Nephron progenitor cell (in vitro differentiated cells): ENCODE measurements around the gene AGXT.

Source experiments
- DNase-seq: peaks from one replicate; pipeline ENCODE4 v3.0.0; 2021
- H3K27ac Mint-ChIP-seq: 2 replicates; pipeline ENCODE4 v1.8.0; 2021; ENCODE audit warnings: mild to moderate bottlenecking, moderate library complexity, mixed read lengths
- H3K27me3 Mint-ChIP-seq: 2 replicates; pipeline ENCODE4 v1.8.0; 2021; ENCODE audit warnings: mild to moderate bottlenecking, low read depth, mixed read lengths; ENCODE audit not compliant: poor library complexity
- H3K36me3 Mint-ChIP-seq: 2 replicates; pipeline ENCODE4 v1.8.0; 2021; ENCODE audit warnings: low read depth, mixed read lengths
- H3K4me1 Mint-ChIP-seq: 2 replicates; pipeline ENCODE4 v1.8.0; 2021; ENCODE audit warnings: mixed read lengths
- H3K4me3 Mint-ChIP-seq: 2 replicates; pipeline ENCODE4 v1.8.0; 2021; ENCODE audit warnings: mild to moderate bottlenecking, moderate library complexity, mixed read lengths
- H3K9me3 Mint-ChIP-seq: 2 replicates; pipeline ENCODE4 v1.8.0; 2021; ENCODE audit warnings: mild to moderate bottlenecking, moderate library complexity, mixed read lengths
- TF ChIP-seq, protein P1 (sequence below): fragments of 200-600 bp; sonication (generic); IDR thresholded peaks from 2 replicates; pipeline ENCODE4 v1.5.0; 2021; ENCODE audit warnings: antibody characterized with exemption

The AGXT gene

DNA sequence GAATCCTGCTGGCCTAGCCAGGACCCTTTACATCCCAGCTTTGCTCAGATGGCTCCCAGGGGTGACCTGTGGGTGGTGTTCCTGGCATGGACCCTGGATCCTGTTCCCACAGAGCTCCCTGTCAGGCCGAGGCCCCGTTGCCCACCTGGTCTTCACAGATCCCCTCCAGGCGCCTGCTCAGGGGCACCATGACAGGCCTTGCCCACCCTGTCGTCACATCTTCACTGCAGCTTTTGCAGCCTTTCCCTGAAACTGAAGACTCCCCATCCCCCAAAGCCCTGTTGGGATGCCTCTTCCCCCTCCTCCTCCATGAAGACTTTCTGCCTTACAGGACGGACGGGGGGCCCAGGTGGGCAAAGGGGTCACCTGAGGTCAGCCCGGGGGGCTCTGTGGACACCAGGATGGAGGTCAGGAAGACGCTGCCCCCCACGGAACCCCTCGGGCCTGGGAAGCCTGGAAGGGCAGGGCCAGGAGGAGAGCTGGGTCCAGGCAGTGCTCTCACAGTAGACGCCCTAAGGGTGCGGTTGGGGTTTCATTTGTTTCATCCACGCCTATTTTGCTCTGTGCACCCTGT is 35.6 kb upstream of the AGXT start:
- Mint-ChIP-seq H3K9me3 (no peaks in the 10 kb centered on the region), H3K4me1 (no peaks in the 10 kb centered on the region), H3K27me3 (peaks cover 71% of the 10 kb centered on the region), H3K36me3 (no peaks in the 10 kb centered on the region), H3K27ac (no peak overlapping the region), H3K4me3 (no peak overlapping the region)
- TF ChIP-seq, protein P1, sequence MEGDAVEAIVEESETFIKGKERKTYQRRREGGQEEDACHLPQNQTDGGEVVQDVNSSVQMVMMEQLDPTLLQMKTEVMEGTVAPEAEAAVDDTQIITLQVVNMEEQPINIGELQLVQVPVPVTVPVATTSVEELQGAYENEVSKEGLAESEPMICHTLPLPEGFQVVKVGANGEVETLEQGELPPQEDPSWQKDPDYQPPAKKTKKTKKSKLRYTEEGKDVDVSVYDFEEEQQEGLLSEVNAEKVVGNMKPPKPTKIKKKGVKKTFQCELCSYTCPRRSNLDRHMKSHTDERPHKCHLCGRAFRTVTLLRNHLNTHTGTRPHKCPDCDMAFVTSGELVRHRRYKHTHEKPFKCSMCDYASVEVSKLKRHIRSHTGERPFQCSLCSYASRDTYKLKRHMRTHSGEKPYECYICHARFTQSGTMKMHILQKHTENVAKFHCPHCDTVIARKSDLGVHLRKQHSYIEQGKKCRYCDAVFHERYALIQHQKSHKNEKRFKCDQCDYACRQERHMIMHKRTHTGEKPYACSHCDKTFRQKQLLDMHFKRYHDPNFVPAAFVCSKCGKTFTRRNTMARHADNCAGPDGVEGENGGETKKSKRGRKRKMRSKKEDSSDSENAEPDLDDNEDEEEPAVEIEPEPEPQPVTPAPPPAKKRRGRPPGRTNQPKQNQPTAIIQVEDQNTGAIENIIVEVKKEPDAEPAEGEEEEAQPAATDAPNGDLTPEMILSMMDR, result no peak
- DNase-seq, result no peak

- peaks cover 68% of the 10 kb centered on the region for H3K27me3 Mint-ChIP-seq
- H3K4me1 Mint-ChIP-seq, result no peaks in the 10 kb centered on the region
Observed at GRCh38 chr2:240833724-240834285, 34.8 kb upstream of the AGXT start.

DNA sequence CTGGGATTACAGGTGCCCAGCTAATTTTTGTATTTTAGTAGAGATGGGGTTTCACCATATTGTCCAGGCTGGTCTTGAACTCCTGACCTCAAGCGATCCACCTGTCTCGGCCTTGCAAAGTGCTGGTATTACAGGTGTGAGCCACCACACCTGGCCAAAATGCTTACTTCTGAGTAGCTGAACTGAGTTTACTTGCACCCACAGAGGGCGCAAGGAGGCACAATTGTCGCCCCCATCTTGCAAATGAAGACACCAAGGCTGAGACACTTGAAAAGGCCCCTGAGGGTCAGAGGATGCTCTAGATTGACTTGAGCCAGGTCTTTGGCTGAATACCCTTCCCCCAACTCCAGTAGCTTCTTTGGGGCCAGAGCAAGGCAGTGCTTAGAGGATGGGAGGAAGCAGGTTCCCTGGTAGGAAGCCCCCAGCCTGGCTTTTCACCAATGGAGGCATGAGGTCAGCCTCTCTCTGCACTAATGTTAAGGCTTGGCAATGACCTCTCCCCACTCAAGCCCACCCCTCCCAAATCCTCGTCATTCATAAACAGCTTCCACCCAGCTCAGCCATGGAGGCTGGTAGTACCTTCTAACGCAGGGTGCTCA is 34.1 kb upstream of the AGXT start:
- Mint-ChIP-seq H3K27ac (no peak overlapping the region), H3K9me3 (no peaks in the 10 kb centered on the region), H3K4me1 (no peaks in the 10 kb centered on the region), H3K4me3 (no peak overlapping the region), H3K36me3 (no peaks in the 10 kb centered on the region), H3K27me3 (peaks cover 62% of the 10 kb centered on the region)
- TF ChIP-seq, protein P1, result no peak
- no peak for DNase-seq

More at GRCh38 chr2:240833724-240834285, 34.8 kb upstream of the AGXT start:
- no peak overlapping the region for H3K27ac Mint-ChIP-seq
- DNase-seq, result no peak
- TF ChIP-seq, protein P1, result no peak
- no peaks in the 10 kb centered on the region for H3K9me3 Mint-ChIP-seq
- no peak overlapping the region for H3K4me3 Mint-ChIP-seq
- H3K36me3 Mint-ChIP-seq, result no peaks in the 10 kb centered on the region

DNA sequence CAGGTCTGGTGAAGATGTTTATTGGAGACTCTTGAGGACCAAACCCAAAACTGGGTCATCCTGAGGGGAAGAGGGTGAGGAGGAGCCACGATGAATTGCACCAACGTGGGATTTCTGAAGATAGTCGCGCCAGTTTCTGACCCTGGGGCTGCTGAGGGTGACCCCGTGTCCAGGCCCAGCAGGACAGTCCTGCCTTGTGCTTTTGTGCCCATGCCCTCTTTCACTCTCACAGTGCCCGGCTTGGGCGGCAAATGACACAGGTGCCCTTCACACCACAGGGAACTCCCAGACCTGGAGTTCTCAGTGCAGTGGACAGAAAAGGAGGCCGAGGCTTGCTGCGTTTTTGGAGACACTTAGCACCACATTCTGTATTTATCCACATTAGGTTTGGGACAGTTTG is 33.1 kb upstream of the AGXT start:
- H3K36me3 Mint-ChIP-seq, result no peaks in the 10 kb centered on the region
- no peak for DNase-seq
- no peaks in the 10 kb centered on the region for H3K4me1 Mint-ChIP-seq
- no peak overlapping the region for H3K4me3 Mint-ChIP-seq
- TF ChIP-seq, protein P1, result no peak
- H3K9me3 Mint-ChIP-seq, result no peaks in the 10 kb centered on the region
- H3K27ac Mint-ChIP-seq, result no peak overlapping the region
- peaks cover 51% of the 10 kb centered on the region for H3K27me3 Mint-ChIP-seq

- DNase-seq, result no peak
- no peak overlapping the region for H3K4me3 Mint-ChIP-seq
- TF ChIP-seq, protein P1, result no peak
- no peaks in the 10 kb centered on the region for H3K36me3 Mint-ChIP-seq
- no peaks in the 10 kb centered on the region for H3K9me3 Mint-ChIP-seq
- no peaks in the 10 kb centered on the region for H3K4me1 Mint-ChIP-seq
- no peak overlapping the region for H3K27ac Mint-ChIP-seq
- H3K27me3 Mint-ChIP-seq, result peaks cover 42% of the 10 kb centered on the region
Observed at GRCh38 chr2:240836781-240837467, 31.7 kb upstream of the AGXT start.
